Thoracic aorta (tissue), 2 donors: ENCODE results near the gene LEFTY1. TPM values are rescaled to one million over a fixed set of nuclear protein-coding genes. Genes with fewer than 3 reads are reported as not detected.
"Not testable (repeated sequence)": the region's sequence is repeated elsewhere in the genome, so short reads cannot be mapped to it uniquely, and the experiment has no call there.

Experiments
- ATAC-seq: fragments of 150-250 bp; one replicate; pipeline ENCODE4 v1.8.0; 2017; ENCODE audit warnings: low read depth; ENCODE audit not compliant: insufficient number of reproducible peaks, low FRiP score
- DNase-seq: peaks from one replicate; pipeline ENCODE4 v3.0.0-alpha.2; 2020; ENCODE audit warnings: low spot score
- H3K27ac ChIP-seq, 2 donors: fragments of 200-600 bp; sonication (generic); 1 replicate in 1 of 2; 2 replicates in 1 of 2; pipeline ENCODE4 v1.5.1; 2016; ENCODE audit warnings: mild to moderate bottlenecking in 2 of 2, moderate library complexity in 2 of 2
- H3K27me3 ChIP-seq: fragments of 200-600 bp; sonication (generic); replicated peaks from 2 replicates; pipeline ENCODE4 v1.6.0; 2016; ENCODE audit warnings: mild to moderate bottlenecking; ENCODE audit not compliant: insufficient read depth
- H3K36me3 ChIP-seq: fragments of 200-600 bp; sonication (generic); one replicate; pipeline ENCODE4 v1.5.1; 2016
- H3K4me1 ChIP-seq, 2 donors: fragments of 200-600 bp; sonication (generic); 1 replicate in 1 of 2; 2 replicates in 1 of 2; pipeline versions ENCODE4 v1.5.1 to v1.6.0; 2016; ENCODE audit warnings: low read depth in 2 of 2, mild to moderate bottlenecking in 1 of 2; ENCODE audit not compliant: control insufficient read depth in 1 of 2
- H3K4me3 ChIP-seq: fragments of 200-600 bp; sonication (generic); 2 replicates; pipeline ENCODE4 v1.5.1; 2016; ENCODE audit warnings: mild to moderate bottlenecking
- H3K9me3 ChIP-seq: fragments of 200-600 bp; sonication (generic); 2 replicates; pipeline ENCODE4 v1.5.1; 2016
- total RNA-seq, 2 donors: library from RNA; depleted of rRNA; stranded (reverse); fragments of >200 nt; gene quantifications; one replicate each; pipeline versions ENCODE4 v1.1.0 to v1.2.3, GENCODE V29; 2016
- TF ChIP-seq, protein P1 (sequence below): fragments of 200-600 bp; sonication (generic); IDR thresholded peaks from one replicate; pipeline ENCODE4 v1.5.1; 2019; ENCODE audit warnings: antibody characterized with exemption

Gene LEFTY1
- not detected for total RNA-seq

DNA sequence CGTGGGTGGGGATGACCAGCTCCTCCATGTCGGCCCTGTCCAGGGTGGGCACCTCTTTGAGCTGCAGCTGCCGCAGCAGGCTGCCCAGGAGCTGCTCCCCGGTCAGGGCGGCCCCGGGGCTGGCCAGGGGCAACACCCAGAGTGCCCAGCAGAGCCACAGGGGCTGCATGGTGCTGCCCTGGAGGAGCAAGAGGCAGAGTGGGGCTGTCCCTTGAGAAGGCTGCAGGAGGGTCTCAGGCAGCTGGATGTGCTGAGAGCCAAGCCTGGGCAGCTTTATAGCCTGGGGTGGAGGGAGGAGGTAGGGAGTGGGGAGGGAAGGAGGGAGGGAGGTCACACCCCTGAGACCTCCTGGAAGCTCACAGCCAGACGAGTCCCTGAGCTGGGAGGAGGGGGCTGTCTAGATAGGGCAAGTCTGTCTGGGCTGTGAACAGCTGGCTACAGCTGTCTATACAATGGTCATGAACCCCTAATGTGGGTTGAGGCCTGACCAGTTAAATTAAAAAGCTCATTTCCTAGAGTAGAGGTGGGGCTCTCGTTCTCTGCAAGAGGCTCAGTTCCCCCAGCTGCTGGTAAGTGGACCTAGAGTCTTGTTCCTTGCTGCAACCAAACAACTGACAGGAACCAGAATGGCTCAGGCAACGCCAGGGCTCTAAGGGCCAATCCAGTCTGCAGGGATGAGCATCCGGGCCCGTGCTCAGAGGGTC is at the start of gene LEFTY1:
LEFTY1 (minus strand) TSS at position 249 of the 704 bp plus-strand sequence; CDS start at position 169, 80 bp downstream.
- no peaks in the 10 kb centered on the region for H3K27me3 ChIP-seq
- no peak within 1 kb of the TSS for H3K27ac ChIP-seq
- no peak for DNase-seq
- no peaks in the 10 kb centered on the region for H3K36me3 ChIP-seq
- no peaks in the 10 kb centered on the region for H3K9me3 ChIP-seq
- no peak for ATAC-seq
- TF ChIP-seq, protein P1, sequence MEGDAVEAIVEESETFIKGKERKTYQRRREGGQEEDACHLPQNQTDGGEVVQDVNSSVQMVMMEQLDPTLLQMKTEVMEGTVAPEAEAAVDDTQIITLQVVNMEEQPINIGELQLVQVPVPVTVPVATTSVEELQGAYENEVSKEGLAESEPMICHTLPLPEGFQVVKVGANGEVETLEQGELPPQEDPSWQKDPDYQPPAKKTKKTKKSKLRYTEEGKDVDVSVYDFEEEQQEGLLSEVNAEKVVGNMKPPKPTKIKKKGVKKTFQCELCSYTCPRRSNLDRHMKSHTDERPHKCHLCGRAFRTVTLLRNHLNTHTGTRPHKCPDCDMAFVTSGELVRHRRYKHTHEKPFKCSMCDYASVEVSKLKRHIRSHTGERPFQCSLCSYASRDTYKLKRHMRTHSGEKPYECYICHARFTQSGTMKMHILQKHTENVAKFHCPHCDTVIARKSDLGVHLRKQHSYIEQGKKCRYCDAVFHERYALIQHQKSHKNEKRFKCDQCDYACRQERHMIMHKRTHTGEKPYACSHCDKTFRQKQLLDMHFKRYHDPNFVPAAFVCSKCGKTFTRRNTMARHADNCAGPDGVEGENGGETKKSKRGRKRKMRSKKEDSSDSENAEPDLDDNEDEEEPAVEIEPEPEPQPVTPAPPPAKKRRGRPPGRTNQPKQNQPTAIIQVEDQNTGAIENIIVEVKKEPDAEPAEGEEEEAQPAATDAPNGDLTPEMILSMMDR: no peak
- H3K4me1 ChIP-seq: no peaks in the 10 kb centered on the region
- no peak within 1 kb of the TSS for H3K4me3 ChIP-seq

- Histone ChIP-seq H3K4me3 (no peak overlapping the region), H3K9me3 (no peaks in the 10 kb centered on the region), H3K27ac (no peak overlapping the region), H3K4me1 (peaks cover 12 to 22% of the 10 kb centered on the region in 2 donors), H3K36me3 (no peaks in the 10 kb centered on the region), H3K27me3 (no peaks in the 10 kb centered on the region)
- DNase-seq: no peak
- TF ChIP-seq, protein P1: no peak
- no peak for ATAC-seq
Measured at GRCh38 chr1:225937048-225937968, 48.4 kb upstream of the LEFTY1 start.

DNA sequence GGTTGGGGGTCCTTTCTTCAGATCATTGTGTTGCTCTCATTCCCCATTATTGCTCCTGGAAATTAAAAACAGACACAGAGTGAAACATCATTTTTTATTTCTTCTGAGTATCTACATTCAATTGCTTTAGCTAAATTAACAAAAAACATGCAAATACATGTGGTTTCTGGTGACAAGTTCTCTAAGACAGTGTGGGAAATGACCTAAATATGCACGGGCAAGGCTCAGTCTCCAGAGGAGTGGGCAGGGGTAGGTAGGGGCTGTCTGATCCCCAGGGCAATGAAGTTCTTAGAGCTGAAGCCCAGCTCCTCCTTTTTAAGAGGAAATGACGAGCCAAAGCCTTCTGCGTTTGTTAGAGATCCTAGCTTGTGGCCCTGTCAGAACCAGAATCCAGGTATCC is 47.6 kb upstream of the LEFTY1 start:
- Histone ChIP-seq H3K36me3 (no peaks in the 10 kb centered on the region), H3K27ac (no peak overlapping the region), H3K27me3 (no peaks in the 10 kb centered on the region), H3K9me3 (no peaks in the 10 kb centered on the region), H3K4me1 (peaks cover 11 to 17% of the 10 kb centered on the region in 2 donors), H3K4me3 (no peak overlapping the region)
- TF ChIP-seq, protein P1: no peak
- no peak for ATAC-seq
- no peak for DNase-seq

GRCh38 chr1:225936086-225936485 is 47.1 kb upstream of the LEFTY1 start:
- H3K9me3 ChIP-seq, H3K27me3 ChIP-seq, H3K36me3 ChIP-seq, H3K4me3 ChIP-seq, H3K27ac ChIP-seq, ATAC-seq, DNase-seq: not testable (repeated sequence)
- peaks cover 7 to 13% of the 10 kb centered on the region in 2 donors for H3K4me1 ChIP-seq

GRCh38 chr1:225934711-225935110 is 45.8 kb upstream of the LEFTY1 start:
- TF ChIP-seq, protein P1: no peak
- H3K27me3 ChIP-seq: no peaks in the 10 kb centered on the region
- H3K4me3 ChIP-seq: no peak overlapping the region
- no peak for DNase-seq
- no peak overlapping the region for H3K27ac ChIP-seq
- no peaks in the 10 kb centered on the region for H3K9me3 ChIP-seq
- no peaks in the 10 kb centered on the region for H3K4me1 ChIP-seq
- no peak for ATAC-seq
- H3K36me3 ChIP-seq: no peaks in the 10 kb centered on the region
